ENCODE results near the gene LCN6. TPM values are rescaled to one million over a fixed set of nuclear protein-coding genes. Genes with fewer than 3 reads are reported as not detected.

Gene LCN6
- total RNA-seq, 1 experiment from 2014 or later = not detected

DNA sequence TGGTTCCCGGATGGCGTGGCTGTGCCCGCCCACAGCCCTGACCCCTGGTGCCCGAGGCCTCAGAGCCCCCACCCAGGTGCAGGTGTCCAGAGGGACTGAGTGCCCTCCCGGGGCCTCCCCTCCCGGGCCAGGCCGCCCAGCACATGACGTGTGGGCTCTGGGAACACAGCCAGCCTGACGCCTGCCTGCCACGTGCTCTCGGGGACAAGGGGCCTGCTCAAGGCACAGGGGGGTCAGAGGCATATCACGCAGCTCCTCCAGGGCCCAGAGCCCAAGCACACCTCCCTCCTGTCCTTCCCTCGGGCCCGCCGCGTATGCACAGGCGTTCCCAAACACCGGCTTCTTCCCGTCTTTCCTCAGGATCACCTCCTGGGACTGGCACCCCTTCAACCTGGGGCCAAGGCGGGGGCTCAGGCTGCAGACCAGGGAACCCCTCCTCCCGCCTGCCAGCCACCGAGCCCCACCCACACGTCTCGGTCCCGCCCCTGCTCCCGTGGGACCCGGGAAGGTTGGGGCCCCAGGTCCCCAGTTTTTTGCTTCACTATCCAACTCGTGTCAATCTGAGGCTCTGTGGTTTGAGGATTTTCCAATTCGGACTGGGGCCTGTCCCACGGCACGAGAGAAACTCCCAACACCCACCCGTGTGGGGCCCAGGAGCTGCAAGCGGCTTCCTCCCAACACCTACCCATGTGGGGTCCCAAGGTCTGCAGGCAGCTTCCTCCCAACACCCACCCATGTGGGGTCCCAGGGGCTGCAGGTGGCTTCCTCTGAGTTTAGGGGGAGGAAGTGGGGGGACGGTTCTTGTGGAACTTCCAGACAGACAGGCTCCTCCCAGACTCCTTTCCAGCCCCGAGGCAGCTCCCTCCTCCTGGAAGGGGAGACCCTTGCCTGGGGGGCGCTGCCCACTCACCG, 7.1 kb downstream of the LCN6 start:
- Mint-ChIP-seq H3K27me3 (ENCODE audit: low read depth) (peaks cover 7% of the 10 kb centered on the region), H3K9me3 (no peaks in the 10 kb centered on the region), H3K36me3 (ENCODE audit: insufficient read depth in 1 of 3, low read depth in 3 of 3) (no peaks in the 10 kb centered on the region), H3K27ac (no peak overlapping the region), H3K4me1 (peaks cover 0 to 16% of the 10 kb centered on the region in 2 experiments; a peak in 1 of 4 replicates), H3K4me3 (no peak overlapping the region)
- no peak overlapping the region for H2BK20ac ChIP-seq (ENCODE audit: low read depth, low read length, poor library complexity, severe bottlenecking)
- H2BK15ac ChIP-seq (ENCODE audit: low read depth, low read length) = no peak overlapping the region
- H4K5ac ChIP-seq (ENCODE audit: insufficient read length, low read depth, low read length) = no peak overlapping the region
- peak overlapping the region; percentile 52; the same call in 1 of the 2 replicates for H3K14ac ChIP-seq (ENCODE audit: insufficient read depth, low read length)
- no peaks in the 10 kb centered on the region for H3K4me1 ChIP-seq (ENCODE audit: insufficient read depth, low read length)
- H3K79me1 ChIP-seq (ENCODE audit: insufficient read depth, low read depth, low read length, poor library complexity, severe bottlenecking) = no peaks in the 10 kb centered on the region
- H2BK120ac ChIP-seq (ENCODE audit: low read depth, low read length, poor library complexity, severe bottlenecking) = no peak overlapping the region
- WGBS (ENCODE audit: extremely low coverage, insufficient read length, low lambda C conversion rate) = no CpG with 5 or more reads among the region's 37 CpGs
- H4K8ac ChIP-seq (replicated peaks; ENCODE audit: insufficient read length, low read depth, low read length) = no peak overlapping the region
- H4K20me1 ChIP-seq (ENCODE audit: control insufficient read depth, insufficient read depth, insufficient read length) = no peaks in the 10 kb centered on the region
- H3K27ac ChIP-seq (ENCODE audit: insufficient read length, low read depth, low read length) = no peak overlapping the region
- H3K23ac ChIP-seq (ENCODE audit: insufficient read length, low read depth, low read length) = no peak overlapping the region
- no peak overlapping the region for H3K18ac ChIP-seq (ENCODE audit: insufficient read length, low read depth, low read length)
- H3K23me2 ChIP-seq (ENCODE audit: insufficient read length, low read depth, low read length, poor library complexity, severe bottlenecking) = peaks cover 3% of the 10 kb centered on the region
- no peak overlapping the region for H2BK5ac ChIP-seq (ENCODE audit: insufficient read length, low read length)
- no peaks in the 10 kb centered on the region for H3K27me3 ChIP-seq (ENCODE audit: insufficient read depth, low read length)
- no peak overlapping the region for H3K9ac ChIP-seq (ENCODE audit: extremely low read depth, insufficient read length, low read length)
- no peaks in the 10 kb centered on the region for H3K79me2 ChIP-seq (ENCODE audit: insufficient read depth, low read length)
- no peak overlapping the region for H3T11ph ChIP-seq (ENCODE audit: low read length)
- no peak overlapping the region for H2AK5ac ChIP-seq (ENCODE audit: insufficient read length, low read length)
- no peak overlapping the region for H2AFZ ChIP-seq (ENCODE audit: low read length)
- H4K91ac ChIP-seq (ENCODE audit: insufficient read length, low read depth, low read length) = no peak overlapping the region
- no peak overlapping the region for H3K4me2 ChIP-seq (ENCODE audit: insufficient read depth, insufficient read length, low read length)
- no peak overlapping the region for H2BK12ac ChIP-seq (ENCODE audit: insufficient read length, low read depth, low read length)
- H3K9me3 ChIP-seq (ENCODE audit: control insufficient read depth, low read depth, low read length) = no peaks in the 10 kb centered on the region
- no peak for DNase-seq
- no peak overlapping the region for H3K56ac ChIP-seq (ENCODE audit: insufficient read length, low read depth, low read length)
- TF ChIP-seq, protein P1, sequence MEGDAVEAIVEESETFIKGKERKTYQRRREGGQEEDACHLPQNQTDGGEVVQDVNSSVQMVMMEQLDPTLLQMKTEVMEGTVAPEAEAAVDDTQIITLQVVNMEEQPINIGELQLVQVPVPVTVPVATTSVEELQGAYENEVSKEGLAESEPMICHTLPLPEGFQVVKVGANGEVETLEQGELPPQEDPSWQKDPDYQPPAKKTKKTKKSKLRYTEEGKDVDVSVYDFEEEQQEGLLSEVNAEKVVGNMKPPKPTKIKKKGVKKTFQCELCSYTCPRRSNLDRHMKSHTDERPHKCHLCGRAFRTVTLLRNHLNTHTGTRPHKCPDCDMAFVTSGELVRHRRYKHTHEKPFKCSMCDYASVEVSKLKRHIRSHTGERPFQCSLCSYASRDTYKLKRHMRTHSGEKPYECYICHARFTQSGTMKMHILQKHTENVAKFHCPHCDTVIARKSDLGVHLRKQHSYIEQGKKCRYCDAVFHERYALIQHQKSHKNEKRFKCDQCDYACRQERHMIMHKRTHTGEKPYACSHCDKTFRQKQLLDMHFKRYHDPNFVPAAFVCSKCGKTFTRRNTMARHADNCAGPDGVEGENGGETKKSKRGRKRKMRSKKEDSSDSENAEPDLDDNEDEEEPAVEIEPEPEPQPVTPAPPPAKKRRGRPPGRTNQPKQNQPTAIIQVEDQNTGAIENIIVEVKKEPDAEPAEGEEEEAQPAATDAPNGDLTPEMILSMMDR (conservative IDR thresholded peaks at IDR 0.05) = no peak
- no peak overlapping the region for H3K4ac ChIP-seq (ENCODE audit: low read depth, low read length)
